GM20000 (cell line): ENCODE data around the gene MSH3.

Experiments used
- DNase-seq: peaks from one replicate; pipeline ENCODE4 v3.0.0; 2012; ENCODE audit warnings: low spot score
- CTCF ChIP-seq: IDR thresholded peaks from 2 replicates; pipeline ENCODE4 v1.5.1; 2012; ENCODE audit warnings: mild to moderate bottlenecking, control low read depth; ENCODE audit errors: extremely low read depth, missing control alignments

The MSH3 gene

GRCh38 chr5:80632700-80633099 is 21.8 kb upstream of the MSH3 start:
- no peak for TF ChIP-seq CTCF

GRCh38 chr5:80634193-80634592 is 20.3 kb upstream of the MSH3 start:
- TF ChIP-seq CTCF = no peak

More at GRCh38 chr5:80632700-80633099, 21.8 kb upstream of the MSH3 start:
- DNase-seq = no peak

GRCh38 chr5:80641353-80641752 is 13.1 kb upstream of the MSH3 start:
- no peak for DNase-seq
- no peak for TF ChIP-seq CTCF

More at GRCh38 chr5:80634193-80634592, 20.3 kb upstream of the MSH3 start:
- no peak for DNase-seq

- DNase-seq = no peak
- TF ChIP-seq CTCF = no peak
Observed at GRCh38 chr5:80644900-80645299, 9.6 kb upstream of the MSH3 start.

- no peak for TF ChIP-seq CTCF
- no peak for DNase-seq
Observed at GRCh38 chr5:80646926-80647325, 7.5 kb upstream of the MSH3 start.

- no peak for DNase-seq
- no peak for TF ChIP-seq CTCF
Observed at GRCh38 chr5:80653502-80653901, 950 bp upstream of the MSH3 start.

- no peak for TF ChIP-seq CTCF
- peak; percentile 20 for DNase-seq
Observed at GRCh38 chr5:80654054-80654390, 430 bp upstream of the MSH3 start.
